HEK293 (cell line): Measurements from ENCODE around the gene BAIAP2.

Experiments
- CTCF ChIA-PET: fragments of 350-600 bp; formaldehyde crosslinking; extraction: SDS; loops from one replicate; lab custom pipeline; 2021; ENCODE audit warnings: antibody characterized with exemption; lab: Yijun Ruan, JAX
- POLR2A ChIA-PET: fragments of 300-600 bp; formaldehyde crosslinking; extraction: SDS; loops from one replicate; lab custom pipeline; 2020; ENCODE audit warnings: antibody characterized with exemption, inconsistent platforms; lab: Yijun Ruan, JAX
- H3K27ac ChIP-seq: fragments of 200-500 bp; sonication (Bioruptor generic); 2 replicates; pipeline ENCODE4 v1.5.1; 2014; ENCODE audit warnings: low read depth, low read length, control low read depth, inconsistent platforms; ENCODE audit errors: extremely low read depth
- H3K36me3 ChIP-seq, 2 experiments: fragments of 200-500 bp in 1 of 2; sonication (Bioruptor generic) in 1 of 2; 1 replicate in 1 of 2; 2 replicates in 1 of 2; pipeline ENCODE4 v1.5.1; 2014 to 2017; ENCODE audit warnings: inconsistent platforms in 2 of 2, low read length in 2 of 2; ENCODE audit not compliant: control insufficient read depth in 2 of 2, insufficient read depth in 1 of 2
- H3K4me1 ChIP-seq: fragments of 200-500 bp; sonication (Bioruptor generic); 2 replicates; pipeline ENCODE4 v1.5.1; 2014; ENCODE audit warnings: mild to moderate bottlenecking, low read length, inconsistent platforms; ENCODE audit not compliant: control insufficient read depth, insufficient read depth
- H3K4me3 ChIP-seq: 2 replicates; pipeline ENCODE4 v1.5.1; 2011; ENCODE audit warnings: low read depth, mild to moderate bottlenecking, control low read depth, low read length, moderate library complexity
- H3K9me3 ChIP-seq: fragments of 200-500 bp; sonication (Bioruptor generic); 2 replicates; pipeline ENCODE4 v1.5.1; 2014; ENCODE audit warnings: low read depth, low read length, inconsistent platforms; ENCODE audit not compliant: control insufficient read depth, insufficient read depth
- BCL11B ChIP-seq: fragments of 450-650 bp; formaldehyde crosslinking; IDR thresholded peaks from 2 replicates; pipeline ENCODE4 v1.5.1; 2016; ENCODE audit warnings: low read depth, missing biosample characterization, missing genetic modification characterization
- GFI1B ChIP-seq: fragments of 450-650 bp; formaldehyde crosslinking; IDR thresholded peaks from 2 replicates; pipeline ENCODE4 v1.5.1; 2016; ENCODE audit warnings: missing biosample characterization, missing genetic modification characterization
- HOXC10 ChIP-seq: sonication (generic); formaldehyde crosslinking; IDR thresholded peaks from 2 replicates; pipeline ENCODE4 v1.8.1; 2023; ENCODE audit warnings: mild to moderate bottlenecking, missing genetic modification reagents
- KLF1 ChIP-seq: fragments of 450-650 bp; formaldehyde crosslinking; IDR thresholded peaks from 2 replicates; pipeline ENCODE4 v1.5.1; 2016; ENCODE audit warnings: missing biosample characterization, missing genetic modification characterization
- MYNN ChIP-seq: fragments of 450-650 bp; formaldehyde crosslinking; IDR thresholded peaks from 2 replicates; pipeline ENCODE4 v1.5.1; 2016; ENCODE audit warnings: missing biosample characterization, missing genetic modification characterization, borderline replicate concordance
- OSR2 ChIP-seq: fragments of 450-650 bp; formaldehyde crosslinking; IDR thresholded peaks from 2 replicates; pipeline ENCODE4 v1.5.1; 2016; ENCODE audit warnings: missing biosample characterization, missing genetic modification characterization
- ZNF132 ChIP-seq: fragments of 450-650 bp; formaldehyde crosslinking; IDR thresholded peaks from 2 replicates; pipeline ENCODE4 v1.5.1; 2017; ENCODE audit warnings: missing biosample characterization, missing genetic modification characterization, borderline replicate concordance
- ZNF155 ChIP-seq: fragments of 450-650 bp; formaldehyde crosslinking; IDR thresholded peaks from 2 replicates; pipeline ENCODE4 v1.5.1; 2016; ENCODE audit warnings: missing biosample characterization, missing genetic modification characterization
- ZNF157 ChIP-seq: fragments of 450-650 bp; formaldehyde crosslinking; IDR thresholded peaks from 2 replicates; pipeline ENCODE4 v1.5.1; 2016; ENCODE audit warnings: missing biosample characterization, missing genetic modification characterization
- ZNF549 ChIP-seq: fragments of 450-650 bp; IDR thresholded peaks from 2 replicates; pipeline ENCODE4 v1.5.1; 2018; ENCODE audit warnings: missing biosample characterization, missing genetic modification characterization, mild to moderate bottlenecking, inconsistent platforms, moderate library complexity
- ZNF654 ChIP-seq: fragments of 450-650 bp; formaldehyde crosslinking; IDR thresholded peaks from 2 replicates; pipeline ENCODE4 v1.5.1; 2016; ENCODE audit warnings: low read depth, missing biosample characterization, missing genetic modification characterization
- ZNF776 ChIP-seq: fragments of 450-650 bp; formaldehyde crosslinking; IDR thresholded peaks from 2 replicates; pipeline ENCODE4 v1.5.0; 2017; ENCODE audit warnings: missing biosample characterization, missing genetic modification characterization, borderline replicate concordance
- TF ChIP-seq, protein P1 (sequence below): fragments of 450-650 bp; formaldehyde crosslinking; IDR thresholded peaks from 2 replicates; pipeline ENCODE4; 2016; ENCODE audit warnings: missing biosample characterization, missing genetic modification characterization
- TF ChIP-seq, protein P2 (sequence below): IDR thresholded peaks from 2 replicates; pipeline ENCODE4 v1.6.1; 2011; ENCODE audit warnings: mild to moderate bottlenecking, low read depth, low read length, borderline replicate concordance
- TF ChIP-seq, protein P3 (sequence below): fragments of 450-650 bp; formaldehyde crosslinking; IDR thresholded peaks from 2 replicates; pipeline ENCODE4 v1.5.1; 2016; ENCODE audit warnings: missing biosample characterization, missing genetic modification characterization
- TF ChIP-seq, protein P4 (sequence below): fragments of 450-650 bp; formaldehyde crosslinking; IDR thresholded peaks from 2 replicates; pipeline ENCODE4 v1.5.1; 2016; ENCODE audit warnings: missing biosample characterization, missing genetic modification characterization
- TF ChIP-seq, protein P5 (sequence below): fragments of 450-650 bp; formaldehyde crosslinking; IDR thresholded peaks from 2 replicates; pipeline ENCODE4 v1.5.1; 2016; ENCODE audit warnings: missing biosample characterization, missing genetic modification characterization, borderline replicate concordance
- TF ChIP-seq, protein P6 (sequence below): fragments of 450-650 bp; formaldehyde crosslinking; IDR thresholded peaks from 2 replicates; pipeline ENCODE4 v1.5.1; 2017; ENCODE audit warnings: missing biosample characterization, missing genetic modification characterization

Gene BAIAP2

DNA sequence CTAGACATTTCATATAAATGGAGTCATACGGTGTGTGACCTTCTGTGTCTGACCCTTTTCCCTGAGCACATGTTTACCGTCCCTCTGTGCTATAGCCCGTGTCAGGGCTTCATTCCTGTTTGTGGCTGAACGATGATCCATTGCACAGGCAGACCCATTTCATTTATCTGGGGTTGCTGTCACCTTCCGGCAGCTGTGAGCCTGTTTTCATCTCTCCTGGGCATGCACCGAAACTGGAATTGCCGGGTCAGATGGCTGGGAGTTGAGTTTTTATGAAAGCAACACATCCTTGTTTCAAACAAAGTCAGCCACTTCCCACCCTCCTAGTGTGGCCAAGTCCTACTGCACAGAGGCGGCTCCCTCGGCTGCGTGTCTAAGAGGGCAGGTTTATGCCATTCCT, 25.5 kb downstream of the BAIAP2 start (continued):
- TF ChIP-seq OSR2 (tag by site-specific recombination) (no peak), HOXC10 (CRISPR knock-in tag) (no peak)
- TF ChIP-seq, protein P1, sequence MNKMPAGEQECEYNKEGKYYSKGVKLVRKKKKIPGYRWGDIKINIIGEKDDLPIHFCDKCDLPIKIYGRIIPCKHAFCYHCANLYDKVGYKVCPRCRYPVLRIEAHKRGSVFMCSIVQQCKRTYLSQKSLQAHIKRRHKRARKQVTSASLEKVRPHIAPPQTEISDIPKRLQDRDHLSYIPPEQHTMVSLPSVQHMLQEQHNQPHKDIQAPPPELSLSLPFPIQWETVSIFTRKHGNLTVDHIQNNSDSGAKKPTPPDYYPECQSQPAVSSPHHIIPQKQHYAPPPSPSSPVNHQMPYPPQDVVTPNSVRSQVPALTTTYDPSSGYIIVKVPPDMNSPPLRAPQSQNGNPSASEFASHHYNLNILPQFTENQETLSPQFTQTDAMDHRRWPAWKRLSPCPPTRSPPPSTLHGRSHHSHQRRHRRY (tag by site-specific recombination) = no peak
- TF ChIP-seq, protein P2, sequence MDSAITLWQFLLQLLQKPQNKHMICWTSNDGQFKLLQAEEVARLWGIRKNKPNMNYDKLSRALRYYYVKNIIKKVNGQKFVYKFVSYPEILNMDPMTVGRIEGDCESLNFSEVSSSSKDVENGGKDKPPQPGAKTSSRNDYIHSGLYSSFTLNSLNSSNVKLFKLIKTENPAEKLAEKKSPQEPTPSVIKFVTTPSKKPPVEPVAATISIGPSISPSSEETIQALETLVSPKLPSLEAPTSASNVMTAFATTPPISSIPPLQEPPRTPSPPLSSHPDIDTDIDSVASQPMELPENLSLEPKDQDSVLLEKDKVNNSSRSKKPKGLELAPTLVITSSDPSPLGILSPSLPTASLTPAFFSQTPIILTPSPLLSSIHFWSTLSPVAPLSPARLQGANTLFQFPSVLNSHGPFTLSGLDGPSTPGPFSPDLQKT = no peak
- TF ChIP-seq, protein P3, sequence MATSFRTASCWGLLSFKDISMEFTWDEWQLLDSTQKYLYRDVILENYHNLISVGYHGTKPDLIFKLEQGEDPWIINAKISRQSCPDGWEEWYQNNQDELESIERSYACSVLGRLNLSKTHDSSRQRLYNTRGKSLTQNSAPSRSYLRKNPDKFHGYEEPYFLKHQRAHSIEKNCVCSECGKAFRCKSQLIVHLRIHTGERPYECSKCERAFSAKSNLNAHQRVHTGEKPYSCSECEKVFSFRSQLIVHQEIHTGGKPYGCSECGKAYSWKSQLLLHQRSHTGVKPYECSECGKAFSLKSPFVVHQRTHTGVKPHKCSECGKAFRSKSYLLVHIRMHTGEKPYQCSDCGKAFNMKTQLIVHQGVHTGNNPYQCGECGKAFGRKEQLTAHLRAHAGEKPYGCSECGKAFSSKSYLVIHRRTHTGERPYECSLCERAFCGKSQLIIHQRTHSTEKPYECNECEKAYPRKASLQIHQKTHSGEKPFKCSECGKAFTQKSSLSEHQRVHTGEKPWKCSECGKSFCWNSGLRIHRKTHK = no peak
- TF ChIP-seq, protein P4, sequence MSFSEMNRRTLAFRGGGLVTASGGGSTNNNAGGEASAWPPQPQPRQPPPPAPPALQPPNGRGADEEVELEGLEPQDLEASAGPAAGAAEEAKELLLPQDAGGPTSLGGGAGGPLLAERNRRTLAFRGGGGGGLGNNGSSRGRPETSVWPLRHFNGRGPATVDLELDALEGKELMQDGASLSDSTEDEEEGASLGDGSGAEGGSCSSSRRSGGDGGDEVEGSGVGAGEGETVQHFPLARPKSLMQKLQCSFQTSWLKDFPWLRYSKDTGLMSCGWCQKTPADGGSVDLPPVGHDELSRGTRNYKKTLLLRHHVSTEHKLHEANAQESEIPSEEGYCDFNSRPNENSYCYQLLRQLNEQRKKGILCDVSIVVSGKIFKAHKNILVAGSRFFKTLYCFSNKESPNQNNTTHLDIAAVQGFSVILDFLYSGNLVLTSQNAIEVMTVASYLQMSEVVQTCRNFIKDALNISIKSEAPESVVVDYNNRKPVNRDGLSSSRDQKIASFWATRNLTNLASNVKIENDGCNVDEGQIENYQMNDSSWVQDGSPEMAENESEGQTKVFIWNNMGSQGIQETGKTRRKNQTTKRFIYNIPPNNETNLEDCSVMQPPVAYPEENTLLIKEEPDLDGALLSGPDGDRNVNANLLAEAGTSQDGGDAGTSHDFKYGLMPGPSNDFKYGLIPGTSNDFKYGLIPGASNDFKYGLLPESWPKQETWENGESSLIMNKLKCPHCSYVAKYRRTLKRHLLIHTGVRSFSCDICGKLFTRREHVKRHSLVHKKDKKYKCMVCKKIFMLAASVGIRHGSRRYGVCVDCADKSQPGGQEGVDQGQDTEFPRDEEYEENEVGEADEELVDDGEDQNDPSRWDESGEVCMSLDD = no peak

DNA sequence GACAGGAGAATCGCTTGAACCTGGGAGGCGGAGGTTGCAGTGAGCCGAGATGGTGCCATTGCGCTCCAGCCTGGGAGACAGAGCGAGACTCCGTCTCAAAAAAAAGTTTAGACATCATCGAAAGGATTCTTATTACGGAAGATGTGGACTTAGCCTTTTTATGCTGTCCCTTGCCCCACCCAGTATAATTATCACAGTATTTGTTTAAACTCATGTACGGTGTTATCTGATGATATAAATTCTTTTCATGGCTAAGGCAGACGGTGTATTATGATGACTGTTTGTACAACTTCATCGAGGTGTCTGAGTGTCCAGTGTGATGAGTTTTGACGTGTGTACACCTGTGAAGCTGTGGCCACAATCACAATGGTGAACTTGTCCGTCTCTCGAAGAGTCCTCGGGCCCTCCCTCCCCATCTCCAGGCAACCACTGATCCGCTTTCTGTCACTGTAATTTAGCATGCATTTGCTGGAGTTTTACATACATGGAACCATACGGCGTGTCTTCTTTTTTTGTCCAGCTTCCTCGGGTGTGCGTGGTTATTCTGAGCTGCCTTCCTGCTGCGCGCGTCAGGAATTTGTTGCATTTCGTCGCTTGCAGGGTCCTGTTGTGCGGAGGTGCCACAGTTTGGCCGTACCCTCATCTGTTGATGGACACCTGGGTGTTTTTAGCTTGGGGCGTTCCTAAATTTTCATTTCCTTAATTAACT, 26.2 kb downstream of the BAIAP2 start:
- CTCF ChIA-PET = interaction anchor here (0.6 to 1.3 kb wide), 2 partner anchors 37 to 140 kb away, joined by 4 read pairs; no protein-coding TSS in a partner anchor
- POLR2A ChIA-PET = no interaction called here
- TF ChIP-seq ZNF132 (tag by site-specific recombination) (no peak), GFI1B (tag by site-specific recombination) (no peak), ZNF157 (no peak), ZNF776 (no peak), OSR2 (tag by site-specific recombination) (no peak), ZNF155 (tag by site-specific recombination) (no peak), MYNN (tag by site-specific recombination) (no peak), ZNF549 (tag by site-specific recombination) (no peak), ZNF654 (tag by site-specific recombination) (no peak), KLF1 (tag by site-specific recombination) (no peak), BCL11B (tag by site-specific recombination) (no peak)
- TF ChIP-seq, protein P5, sequence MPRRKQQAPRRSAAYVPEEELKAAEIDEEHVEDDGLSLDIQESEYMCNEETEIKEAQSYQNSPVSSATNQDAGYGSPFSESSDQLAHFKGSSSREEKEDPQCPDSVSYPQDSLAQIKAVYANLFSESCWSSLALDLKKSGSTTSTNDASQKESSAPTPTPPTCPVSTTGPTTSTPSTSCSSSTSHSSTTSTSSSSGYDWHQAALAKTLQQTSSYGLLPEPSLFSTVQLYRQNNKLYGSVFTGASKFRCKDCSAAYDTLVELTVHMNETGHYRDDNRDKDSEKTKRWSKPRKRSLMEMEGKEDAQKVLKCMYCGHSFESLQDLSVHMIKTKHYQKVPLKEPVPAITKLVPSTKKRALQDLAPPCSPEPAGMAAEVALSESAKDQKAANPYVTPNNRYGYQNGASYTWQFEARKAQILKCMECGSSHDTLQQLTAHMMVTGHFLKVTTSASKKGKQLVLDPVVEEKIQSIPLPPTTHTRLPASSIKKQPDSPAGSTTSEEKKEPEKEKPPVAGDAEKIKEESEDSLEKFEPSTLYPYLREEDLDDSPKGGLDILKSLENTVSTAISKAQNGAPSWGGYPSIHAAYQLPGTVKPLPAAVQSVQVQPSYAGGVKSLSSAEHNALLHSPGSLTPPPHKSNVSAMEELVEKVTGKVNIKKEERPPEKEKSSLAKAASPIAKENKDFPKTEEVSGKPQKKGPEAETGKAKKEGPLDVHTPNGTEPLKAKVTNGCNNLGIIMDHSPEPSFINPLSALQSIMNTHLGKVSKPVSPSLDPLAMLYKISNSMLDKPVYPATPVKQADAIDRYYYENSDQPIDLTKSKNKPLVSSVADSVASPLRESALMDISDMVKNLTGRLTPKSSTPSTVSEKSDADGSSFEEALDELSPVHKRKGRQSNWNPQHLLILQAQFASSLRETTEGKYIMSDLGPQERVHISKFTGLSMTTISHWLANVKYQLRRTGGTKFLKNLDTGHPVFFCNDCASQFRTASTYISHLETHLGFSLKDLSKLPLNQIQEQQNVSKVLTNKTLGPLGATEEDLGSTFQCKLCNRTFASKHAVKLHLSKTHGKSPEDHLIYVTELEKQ = no peak
- TF ChIP-seq, protein P6, sequence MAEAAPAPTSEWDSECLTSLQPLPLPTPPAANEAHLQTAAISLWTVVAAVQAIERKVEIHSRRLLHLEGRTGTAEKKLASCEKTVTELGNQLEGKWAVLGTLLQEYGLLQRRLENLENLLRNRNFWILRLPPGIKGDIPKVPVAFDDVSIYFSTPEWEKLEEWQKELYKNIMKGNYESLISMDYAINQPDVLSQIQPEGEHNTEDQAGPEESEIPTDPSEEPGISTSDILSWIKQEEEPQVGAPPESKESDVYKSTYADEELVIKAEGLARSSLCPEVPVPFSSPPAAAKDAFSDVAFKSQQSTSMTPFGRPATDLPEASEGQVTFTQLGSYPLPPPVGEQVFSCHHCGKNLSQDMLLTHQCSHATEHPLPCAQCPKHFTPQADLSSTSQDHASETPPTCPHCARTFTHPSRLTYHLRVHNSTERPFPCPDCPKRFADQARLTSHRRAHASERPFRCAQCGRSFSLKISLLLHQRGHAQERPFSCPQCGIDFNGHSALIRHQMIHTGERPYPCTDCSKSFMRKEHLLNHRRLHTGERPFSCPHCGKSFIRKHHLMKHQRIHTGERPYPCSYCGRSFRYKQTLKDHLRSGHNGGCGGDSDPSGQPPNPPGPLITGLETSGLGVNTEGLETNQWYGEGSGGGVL (tag by site-specific recombination) = no peak
- H3K36me3 ChIP-seq = peaks cover 0 to 36% of the 10 kb centered on the region in 2 experiments; a peak in 1 of 3 replicates
- no peak overlapping the region for H3K27ac ChIP-seq
- H3K9me3 ChIP-seq = no peaks in the 10 kb centered on the region
- H3K4me3 ChIP-seq = no peak overlapping the region
- H3K4me1 ChIP-seq = no peaks in the 10 kb centered on the region; the same call in 1 of the 2 replicates
